Thoracic aorta (tissue), 2 donors: ENCODE results near the gene SYS1. TPM values are rescaled to one million over a fixed set of nuclear protein-coding genes. Genes with fewer than 3 reads are reported as not detected.

Source experiments
- ATAC-seq: fragments of 150-250 bp; one replicate; pipeline ENCODE4 v1.8.0; 2017; ENCODE audit warnings: low read depth; ENCODE audit not compliant: insufficient number of reproducible peaks, low FRiP score
- DNase-seq: peaks from one replicate; pipeline ENCODE4 v3.0.0-alpha.2; 2020; ENCODE audit warnings: low spot score
- H3K27ac ChIP-seq, 2 donors: fragments of 200-600 bp; sonication (generic); 1 replicate in 1 of 2; 2 replicates in 1 of 2; pipeline ENCODE4 v1.5.1; 2016; ENCODE audit warnings: mild to moderate bottlenecking in 2 of 2, moderate library complexity in 2 of 2
- H3K27me3 ChIP-seq: fragments of 200-600 bp; sonication (generic); replicated peaks from 2 replicates; pipeline ENCODE4 v1.6.0; 2016; ENCODE audit warnings: mild to moderate bottlenecking; ENCODE audit not compliant: insufficient read depth
- H3K36me3 ChIP-seq: fragments of 200-600 bp; sonication (generic); one replicate; pipeline ENCODE4 v1.5.1; 2016
- H3K4me1 ChIP-seq, 2 donors: fragments of 200-600 bp; sonication (generic); 1 replicate in 1 of 2; 2 replicates in 1 of 2; pipeline versions ENCODE4 v1.5.1 to v1.6.0; 2016; ENCODE audit warnings: low read depth in 2 of 2, mild to moderate bottlenecking in 1 of 2; ENCODE audit not compliant: control insufficient read depth in 1 of 2
- H3K4me3 ChIP-seq: fragments of 200-600 bp; sonication (generic); 2 replicates; pipeline ENCODE4 v1.5.1; 2016; ENCODE audit warnings: mild to moderate bottlenecking
- H3K9me3 ChIP-seq: fragments of 200-600 bp; sonication (generic); 2 replicates; pipeline ENCODE4 v1.5.1; 2016
- CTCF ChIP-seq: fragments of 200-600 bp; sonication (generic); IDR thresholded peaks from one replicate; pipeline ENCODE4 v1.5.1; 2019; ENCODE audit warnings: antibody characterized with exemption
- total RNA-seq, 2 donors: library from RNA; depleted of rRNA; stranded (reverse); fragments of >200 nt; gene quantifications; one replicate each; pipeline versions ENCODE4 v1.1.0 to v1.2.3, GENCODE V29; 2016

Gene SYS1
- total RNA-seq, 2 donors from 2014 or later: 24.6 to 40.8 TPM

DNA sequence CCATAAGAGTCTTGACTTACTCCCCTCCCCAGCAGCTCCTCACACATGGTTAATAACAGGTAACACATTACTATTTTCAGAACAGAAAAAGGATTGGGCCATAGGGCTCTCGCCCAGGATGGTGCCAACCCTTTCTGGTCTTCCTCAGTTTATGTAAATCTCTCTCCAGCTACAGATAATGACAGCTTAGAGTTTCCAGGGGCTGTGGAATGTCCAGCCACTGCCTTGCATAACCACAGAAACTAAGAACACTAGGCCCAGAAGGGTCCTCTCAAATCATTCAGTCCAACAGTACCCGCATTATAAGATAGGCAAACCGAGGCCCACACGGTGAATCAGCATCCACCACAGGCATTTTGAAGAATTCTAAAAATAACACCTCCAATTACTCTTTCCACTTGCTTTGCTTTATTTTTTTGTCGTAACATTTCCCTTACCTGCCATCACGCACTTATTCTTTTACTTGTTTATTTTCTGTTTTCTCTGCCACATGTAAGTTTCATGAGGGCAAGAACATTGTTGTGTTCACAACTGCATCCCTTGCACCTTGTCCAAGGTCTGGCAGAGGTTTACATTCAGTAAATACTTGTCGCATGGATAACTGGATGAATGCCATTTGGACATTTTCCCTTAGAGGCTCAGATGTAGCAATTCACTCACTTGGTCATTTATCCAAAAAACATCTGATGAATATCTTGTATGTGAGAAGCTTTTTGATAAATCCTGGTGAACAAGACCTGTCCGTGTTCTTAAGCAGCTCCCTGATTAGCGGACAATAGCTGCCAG lies 8.3 kb upstream of the SYS1 start:
- peaks cover 25 to 26% of the 10 kb centered on the region in 2 donors for H3K4me1 ChIP-seq
- no peak overlapping the region for H3K27ac ChIP-seq
- ATAC-seq (no peak), DNase-seq (no peak)
- H3K4me3 ChIP-seq: no peak overlapping the region
- H3K9me3 ChIP-seq: no peaks in the 10 kb centered on the region
- H3K27me3 ChIP-seq: no peaks in the 10 kb centered on the region
- no peak for TF ChIP-seq CTCF
- H3K36me3 ChIP-seq: no peaks in the 10 kb centered on the region

GRCh38 chr20:45355209-45356084 lies 7.5 kb upstream of the SYS1 start:
- Histone ChIP-seq H3K4me1 (peaks cover 25 to 32% of the 10 kb centered on the region in 2 donors), H3K27ac (no peak overlapping the region)
- no peak for DNase-seq

GRCh38 chr20:45358282-45359068 lies 4.5 kb upstream of the SYS1 start:
- no peaks in the 10 kb centered on the region for H3K9me3 ChIP-seq
- ATAC-seq: peak; percentile 55
- H3K27ac ChIP-seq: peak overlapping the region; percentile 91 to 93
- no peaks in the 10 kb centered on the region for H3K27me3 ChIP-seq
- peaks cover 25 to 36% of the 10 kb centered on the region in 2 donors for H3K4me1 ChIP-seq
- H3K4me3 ChIP-seq: peak overlapping the region; percentile 15
- H3K36me3 ChIP-seq: no peaks in the 10 kb centered on the region
- DNase-seq: peak; percentile 58
- TF ChIP-seq CTCF: no peak

More at GRCh38 chr20:45355209-45356084, 7.5 kb upstream of the SYS1 start:
- H3K36me3 ChIP-seq: no peaks in the 10 kb centered on the region
- no peak for TF ChIP-seq CTCF
- ATAC-seq: no peak
- H3K4me3 ChIP-seq: no peak overlapping the region
- H3K9me3 ChIP-seq: no peaks in the 10 kb centered on the region
- no peaks in the 10 kb centered on the region for H3K27me3 ChIP-seq

- no peak for TF ChIP-seq CTCF
- H3K9me3 ChIP-seq: no peaks in the 10 kb centered on the region
- no peak overlapping the region for H3K4me3 ChIP-seq
- DNase-seq (no peak), ATAC-seq (no peak)
- no peaks in the 10 kb centered on the region for H3K36me3 ChIP-seq
- no peaks in the 10 kb centered on the region for H3K27me3 ChIP-seq
- peak overlapping the region; percentile 91 to 93 for H3K27ac ChIP-seq
- H3K4me1 ChIP-seq: peaks cover 28 to 42% of the 10 kb centered on the region in 2 donors
Observed at GRCh38 chr20:45359069-45359405, 3.9 kb upstream of the SYS1 start.
